Fibroblast of upper back skin (primary cell): ENCODE results near the gene NBEA.

Experiments
- DNase-seq: peaks from one replicate; pipeline ENCODE4 v3.0.0-alpha.2; 2013

The NBEA gene

GRCh38 chr13:35690581-35691207 lies 748.6 kb downstream of the NBEA start:
- DNase-seq: peak; percentile 67

GRCh38 chr13:35693134-35693784 lies 751.2 kb downstream of the NBEA start:
- DNase-seq: peak; percentile 56

GRCh38 chr13:35694031-35694430 lies 752.0 kb downstream of the NBEA start:
- DNase-seq: no peak

DNA sequence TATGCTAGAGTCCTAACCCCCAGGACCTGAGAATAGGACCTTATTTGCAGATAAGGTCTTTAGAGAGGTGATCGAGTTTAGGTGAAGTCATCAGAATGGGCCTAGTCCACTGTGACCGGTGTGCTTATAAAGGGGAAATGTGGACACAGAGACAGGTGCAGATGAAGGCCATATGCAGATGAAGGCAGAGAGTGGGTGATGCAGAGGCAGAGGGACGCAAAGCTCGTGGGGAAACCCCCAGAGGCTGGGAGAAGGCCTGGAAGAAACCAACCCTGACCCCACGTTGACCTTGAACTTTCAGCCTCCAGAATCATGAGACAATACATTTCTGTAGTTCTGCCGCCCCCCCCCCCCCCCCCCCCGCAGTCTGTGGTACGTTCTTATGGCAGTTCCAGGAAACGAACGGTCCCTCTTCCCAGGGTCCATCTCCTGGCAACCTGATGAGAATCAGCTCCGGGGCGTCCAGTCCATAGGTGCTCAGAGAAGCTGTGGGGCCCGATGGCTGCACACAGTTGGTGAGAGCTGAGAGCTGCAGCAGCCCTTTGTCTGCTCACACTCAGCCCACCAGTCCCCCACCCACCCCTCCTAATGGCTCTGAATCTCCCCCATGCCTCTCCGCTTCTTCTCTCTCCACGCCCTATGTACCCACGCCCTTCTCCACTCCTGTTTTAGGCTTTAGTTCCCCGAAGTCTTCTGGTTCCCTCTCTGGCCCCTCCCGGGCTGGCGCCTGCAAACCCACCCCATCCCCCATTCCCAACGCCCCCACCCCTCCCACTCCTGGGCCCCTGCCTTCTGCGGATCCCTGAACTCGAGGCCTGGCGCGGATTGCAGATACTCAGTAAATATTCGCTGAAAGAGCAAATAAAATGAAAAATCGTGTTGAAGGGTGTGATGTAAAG lies 752.7 kb downstream of the NBEA start:
- DNase-seq: no peak

DNA sequence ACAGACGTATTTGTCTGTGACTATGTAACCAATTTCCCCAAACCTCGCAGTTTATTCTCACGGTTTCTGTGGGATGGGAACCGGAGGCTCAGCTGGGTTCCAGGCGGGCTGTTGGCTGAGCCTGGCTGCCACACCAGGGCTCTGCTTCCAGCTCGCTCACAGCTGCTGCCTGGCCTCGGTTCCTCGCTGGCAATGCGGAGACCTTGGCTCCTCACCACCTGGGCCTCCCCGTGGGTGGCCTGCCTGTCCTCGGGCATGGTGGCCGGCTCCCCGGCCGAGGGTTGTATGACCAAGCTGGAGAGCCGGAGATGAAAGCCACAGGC lies 753.3 kb downstream of the NBEA start:
- peak; percentile 59 for DNase-seq

DNA sequence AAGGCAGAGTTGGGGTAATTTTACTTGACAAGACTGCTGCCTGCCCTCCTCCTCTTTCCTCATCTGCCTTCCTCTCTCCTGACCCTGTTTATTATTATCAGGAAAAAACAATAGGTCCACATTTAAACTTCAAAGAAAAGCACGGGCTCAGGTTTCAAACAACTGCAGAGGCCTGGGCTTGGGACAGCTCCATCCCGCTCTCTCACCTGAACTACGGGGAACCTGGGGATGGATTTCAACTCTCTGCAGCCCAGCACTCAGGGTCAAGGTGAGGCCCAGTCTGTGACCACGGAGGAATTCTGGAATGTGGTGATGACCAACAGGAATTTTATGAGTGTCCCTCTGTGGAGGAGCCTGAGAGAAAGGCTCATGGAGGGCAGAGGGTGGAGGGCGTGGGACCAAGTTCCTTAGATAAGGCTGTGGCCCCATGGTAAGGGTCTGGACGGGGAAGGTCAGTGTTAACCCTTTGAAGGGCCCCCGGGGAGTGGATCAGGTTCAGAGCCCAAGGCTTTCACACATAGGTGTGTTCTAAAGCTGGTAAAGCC lies 755.2 kb downstream of the NBEA start:
- no peak for DNase-seq

DNA sequence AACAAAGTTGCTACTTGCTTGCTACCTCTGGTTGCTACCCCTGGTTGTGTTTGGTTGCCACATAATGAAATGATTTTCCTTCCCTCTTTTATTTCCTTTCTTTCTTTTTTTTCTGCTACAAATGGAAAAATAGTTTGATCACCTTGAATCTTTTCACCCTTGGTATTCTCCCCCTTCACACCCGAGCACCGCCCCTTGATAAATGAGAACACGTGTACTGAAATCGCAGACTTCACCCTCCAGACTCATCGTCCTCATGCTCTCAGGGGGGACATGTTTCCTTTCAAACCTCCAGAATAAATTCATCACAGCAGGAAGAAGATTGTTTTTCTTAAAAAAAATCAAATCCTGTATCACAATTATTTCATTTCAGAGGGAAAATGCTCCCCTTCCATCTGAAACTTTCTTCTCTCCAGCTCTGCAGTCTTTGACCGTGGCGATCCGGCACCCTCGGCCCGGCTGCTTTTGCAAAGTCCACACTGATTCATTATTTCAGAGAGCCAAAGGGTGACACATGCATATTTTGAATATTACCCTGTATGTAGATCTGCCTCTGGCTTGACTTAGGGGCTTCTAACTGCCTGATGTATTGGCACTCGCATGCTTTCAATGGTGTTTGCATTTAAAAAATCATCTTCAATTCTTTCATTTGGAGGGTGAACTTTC lies 757.0 kb downstream of the NBEA start:
- peak; percentile 91 for DNase-seq

DNA sequence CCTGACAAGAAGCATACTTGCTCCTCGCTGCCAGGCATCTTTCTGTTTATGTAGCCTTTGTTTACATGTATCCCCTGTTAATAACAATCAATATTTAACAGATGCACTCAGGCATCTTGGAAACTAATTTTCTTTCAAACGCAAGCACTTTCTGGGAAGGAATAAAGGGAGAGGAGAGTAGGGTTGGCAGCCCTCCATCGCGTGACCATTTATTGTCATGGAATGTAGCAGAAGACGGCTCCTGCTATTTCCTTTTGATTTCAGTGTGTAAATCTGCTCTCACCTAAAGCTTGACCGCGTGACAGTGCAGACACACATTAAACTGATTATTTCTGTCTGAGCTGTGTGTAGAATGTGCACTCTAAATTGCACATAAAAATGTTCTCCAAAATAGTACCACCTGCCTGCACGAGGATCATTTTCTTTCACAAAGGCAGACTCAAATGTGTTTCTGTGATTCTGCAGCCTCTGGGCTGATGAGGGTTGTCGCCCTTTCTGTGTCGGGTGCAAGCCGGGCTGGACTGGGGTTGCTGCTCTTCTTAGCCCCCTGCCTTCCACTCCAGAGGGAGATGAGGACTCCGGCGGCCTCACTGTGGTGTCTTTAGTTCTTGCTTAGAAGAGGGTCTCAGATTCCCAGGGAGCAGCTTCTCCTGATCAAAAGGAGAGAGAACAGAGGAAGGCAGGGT lies 757.9 kb downstream of the NBEA start:
- DNase-seq: peak; percentile 96

- peak; percentile 97 for DNase-seq
These were observed 758.6 kb downstream of the NBEA start for GRCh38 chr13:35700671-35701070.

GRCh38 chr13:35702316-35702715 lies 760.2 kb downstream of the NBEA start:
- no peak for DNase-seq

- DNase-seq: no peak
These were observed 761.0 kb downstream of the NBEA start for GRCh38 chr13:35703061-35703460.

DNA sequence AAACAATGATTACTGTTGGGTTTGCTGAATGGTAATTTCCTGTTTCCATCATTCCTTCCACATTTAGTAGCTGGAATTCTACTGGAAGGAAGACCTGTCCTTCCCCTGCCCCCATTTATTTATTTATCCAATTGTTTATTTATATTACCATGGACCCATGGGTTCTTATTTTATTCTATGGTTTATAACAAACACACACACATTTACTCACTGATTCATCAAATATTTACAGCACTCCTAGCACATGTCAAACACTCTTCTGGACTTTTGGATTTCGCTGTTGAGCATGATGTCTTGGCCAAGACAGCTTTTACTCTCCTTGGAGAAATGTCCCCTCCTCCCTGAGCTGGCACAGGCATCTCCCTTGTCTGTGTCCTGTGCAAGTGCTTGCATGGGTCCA lies 762.3 kb downstream of the NBEA start:
- no peak for DNase-seq

DNA sequence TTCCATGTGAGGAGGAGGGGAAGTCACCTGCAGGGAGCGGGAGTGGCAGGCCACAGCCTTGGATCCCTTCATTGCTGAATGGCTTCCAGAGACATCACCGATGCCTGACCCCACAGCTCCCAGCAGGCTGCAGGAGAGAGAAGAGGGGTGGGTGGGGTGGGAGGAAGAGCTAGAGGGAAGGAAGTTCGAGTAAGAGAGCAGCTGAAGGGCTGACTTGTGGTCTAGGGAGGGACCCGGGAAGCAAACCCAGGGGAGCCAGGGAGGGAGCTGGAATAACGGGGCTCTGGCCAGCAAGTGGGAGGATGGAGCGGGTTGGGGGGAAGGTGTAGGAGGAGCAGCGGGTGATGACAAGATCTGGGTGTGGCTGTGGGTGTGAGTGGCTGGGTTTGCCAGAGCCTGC lies 764.2 kb downstream of the NBEA start:
- DNase-seq: no peak

- no peak for DNase-seq
These were observed 764.7 kb downstream of the NBEA start for GRCh38 chr13:35706721-35707120.

DNA sequence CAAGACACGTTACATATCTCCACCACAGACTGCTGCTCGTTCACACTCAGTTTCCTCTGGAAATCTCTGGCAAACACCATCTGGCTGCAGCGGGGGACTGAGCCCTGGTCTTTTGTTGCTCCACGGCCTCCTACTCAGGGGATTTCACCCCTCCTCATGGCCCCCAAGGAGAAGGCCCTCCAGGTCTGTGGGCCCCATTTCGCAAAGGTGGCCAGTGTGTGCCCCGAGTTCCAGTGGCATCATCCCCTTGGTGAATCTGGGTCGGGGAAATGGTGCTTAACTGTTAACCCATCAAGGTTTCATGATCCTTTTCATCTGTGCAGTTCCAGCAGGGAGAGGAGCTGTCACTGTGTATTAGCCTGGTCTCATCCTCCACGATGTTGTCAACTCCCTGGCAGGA lies 769.8 kb downstream of the NBEA start:
- DNase-seq: no peak

DNA sequence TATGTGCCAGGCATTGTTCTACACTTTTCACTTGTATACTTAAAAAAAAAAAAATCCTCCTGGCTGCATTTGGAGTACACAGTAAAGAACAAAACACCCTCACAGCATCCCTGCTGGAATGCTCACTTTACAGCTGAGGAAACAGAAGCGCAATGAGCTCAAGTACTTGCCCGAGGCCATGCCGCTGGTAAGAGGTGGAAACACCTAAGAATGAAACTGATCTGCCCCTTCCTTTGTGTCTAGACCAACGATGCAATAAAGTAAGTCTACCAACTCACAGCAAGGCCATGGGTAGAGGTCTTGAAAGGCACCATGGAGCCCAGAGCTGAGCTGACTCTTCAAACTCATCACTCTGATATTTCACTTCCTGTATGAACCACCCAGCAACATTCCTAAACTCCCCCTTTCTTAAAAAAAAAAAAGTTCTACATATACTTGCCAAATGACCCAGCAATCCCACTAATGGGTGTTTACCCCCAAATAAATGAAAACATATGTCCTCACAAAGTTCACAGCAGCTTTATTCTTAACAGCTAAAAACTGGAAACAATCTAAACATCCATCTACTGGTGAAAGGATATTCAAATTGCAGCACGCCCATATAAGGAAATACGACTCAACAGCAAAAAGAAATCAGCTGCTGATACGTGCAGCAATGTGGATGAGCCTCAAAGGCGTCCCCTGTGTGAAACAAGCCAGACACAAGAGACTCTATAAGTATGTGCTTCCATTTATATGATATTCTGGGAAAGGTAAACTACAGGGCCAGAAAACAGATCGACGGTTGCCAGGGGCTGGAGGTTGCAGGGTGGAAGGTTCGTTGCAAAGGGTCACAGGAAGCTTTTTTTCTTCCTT lies 771.1 kb downstream of the NBEA start:
- DNase-seq: peak; percentile 96

DNA sequence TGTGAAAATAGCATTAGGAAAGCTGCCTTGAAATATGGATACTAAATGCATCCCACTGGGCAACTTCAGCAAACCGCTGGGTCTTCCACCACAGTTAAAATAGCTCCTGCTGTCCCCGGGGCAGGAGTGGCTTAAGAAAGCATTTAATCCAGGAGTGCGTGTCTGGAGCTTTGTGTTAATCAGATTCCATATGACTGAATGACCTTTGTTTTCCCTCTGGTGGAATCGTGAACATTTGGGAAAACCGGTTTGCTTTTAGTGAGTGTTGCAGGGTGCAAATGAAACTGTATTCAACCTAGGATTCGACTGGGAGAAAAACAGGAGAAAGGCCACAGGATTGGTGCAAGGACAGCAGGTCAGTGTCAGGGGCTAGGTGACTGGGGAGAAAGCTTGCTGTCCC lies 772.1 kb downstream of the NBEA start:
- peak; percentile 72 for DNase-seq

- DNase-seq: no peak
These were observed 772.7 kb downstream of the NBEA start for GRCh38 chr13:35714588-35715377.

DNA sequence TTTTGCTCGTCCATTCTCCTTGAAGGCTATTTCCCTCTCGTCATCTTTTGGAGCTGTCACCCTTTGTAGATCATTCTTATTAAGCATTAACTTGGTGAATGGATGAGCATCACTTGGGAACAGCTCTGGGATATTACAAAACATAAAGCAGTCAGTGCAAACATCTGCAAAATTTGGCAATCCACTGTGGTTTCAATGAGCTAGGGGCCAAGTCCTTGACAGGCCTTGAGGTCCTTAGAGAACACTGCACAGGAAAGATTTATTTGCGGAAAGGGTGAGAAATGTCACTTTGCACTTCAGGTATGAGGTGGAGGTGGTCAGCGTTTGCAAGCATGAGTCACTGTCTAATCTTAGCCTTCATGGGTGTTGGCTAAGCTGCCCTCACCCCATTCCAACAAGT lies 774.1 kb downstream of the NBEA start:
- peak; percentile 81 for DNase-seq

DNA sequence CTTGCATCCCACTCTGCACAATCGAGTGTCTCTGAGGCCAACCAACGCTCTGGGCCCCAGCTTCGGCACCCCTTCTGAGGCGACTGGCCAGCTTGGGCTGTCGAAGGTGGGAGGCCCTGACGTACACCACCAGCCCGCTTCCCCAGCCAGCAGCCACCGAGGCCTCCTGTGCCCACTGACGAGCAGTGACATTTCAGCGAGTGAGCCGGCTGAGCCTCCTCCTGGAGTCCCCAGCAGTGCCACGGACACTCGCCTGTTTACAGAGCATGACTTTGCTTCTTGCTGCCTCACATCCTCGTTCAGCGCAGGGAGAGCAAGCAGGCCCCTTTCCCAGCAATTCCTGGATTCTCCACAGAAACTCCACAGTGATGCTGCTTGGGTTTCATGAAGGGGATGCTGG lies 774.7 kb downstream of the NBEA start:
- no peak for DNase-seq

DNA sequence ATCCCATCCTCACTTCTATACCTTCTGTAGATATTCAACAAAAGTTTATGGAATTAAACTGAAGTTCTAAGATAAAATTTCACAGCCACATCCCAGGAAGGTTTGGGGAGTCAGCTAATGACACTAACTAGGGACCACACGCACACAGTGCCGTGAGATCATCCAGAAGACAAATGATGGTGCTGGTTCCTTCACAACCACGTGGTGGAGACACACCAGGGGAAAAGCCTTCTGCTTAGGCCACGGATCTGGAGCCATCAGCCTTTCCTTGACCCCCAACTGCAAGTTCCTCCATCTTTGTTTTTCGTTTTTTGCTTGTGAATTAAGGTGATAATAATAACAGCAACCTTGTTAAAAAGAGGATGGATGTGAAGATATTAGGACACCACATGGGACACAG lies 776.0 kb downstream of the NBEA start:
- no peak for DNase-seq
